ENCODE measurements around the gene ZMYND8. TPM values are rescaled to one million over a fixed set of nuclear protein-coding genes. Genes with fewer than 3 reads are reported as not detected.
"Not testable (repeated sequence)": the region's sequence is repeated elsewhere in the genome, so short reads cannot be mapped to it uniquely, and the experiment has no call there.

The ZMYND8 gene
- total and polyA plus RNA-seq, 5 experiments from 2014 or later, result 8.9 to 67.8 (median 20.4) TPM

- DNase-seq (no peak), ATAC-seq (no peak)
- peaks cover 0 to 9% (median 1%) of the 10 kb centered on the region in 4 donors for H3K4me1 Mint-ChIP-seq
- H3K27ac Mint-ChIP-seq, result no peak overlapping the region
- POLR2A ChIA-PET, result no interaction called here
- H3K9me3 Mint-ChIP-seq, result no peaks in the 10 kb centered on the region
- peaks cover 6 to 29% (median 9%) of the 10 kb centered on the region in 3 donors for H3K36me3 Mint-ChIP-seq
- H3K4me3 Mint-ChIP-seq, result no peak overlapping the region
- H3K27me3 Mint-ChIP-seq, result no peaks in the 10 kb centered on the region
These were observed 146.0 kb downstream of the ZMYND8 start for GRCh38 chr20:47210470-47210869.

GRCh38 chr20:47209982-47210381, 146.5 kb downstream of the ZMYND8 start:
- no peak for DNase-seq
- Mint-ChIP-seq H3K4me3 (no peak overlapping the region), H3K4me1 (peaks cover 0 to 9% (median 1%) of the 10 kb centered on the region in 4 donors), H3K9me3 (no peaks in the 10 kb centered on the region), H3K27ac (no peak overlapping the region), H3K27me3 (no peaks in the 10 kb centered on the region), H3K36me3 (peaks cover 6 to 29% (median 9%) of the 10 kb centered on the region in 3 donors)
- POLR2A ChIA-PET, result no interaction called here
- no peak for ATAC-seq

GRCh38 chr20:47208534-47209174, 147.8 kb downstream of the ZMYND8 start:
- POLR2A ChIA-PET, result no interaction called here
- ATAC-seq (no peak), DNase-seq (no peak)
- Mint-ChIP-seq H3K27ac (peak overlapping the region in 3 of 10 donors; percentile 28 to 83 (median 66)), H3K4me1 (peaks cover 0 to 9% (median 1%) of the 10 kb centered on the region in 4 donors), H3K36me3 (peaks cover 6 to 29% (median 6%) of the 10 kb centered on the region in 3 donors), H3K27me3 (no peaks in the 10 kb centered on the region), H3K4me3 (no peak overlapping the region), H3K9me3 (no peaks in the 10 kb centered on the region)

GRCh38 chr20:47206962-47207641, 149.4 kb downstream of the ZMYND8 start:
- H3K4me1 Mint-ChIP-seq, result peaks cover 0 to 9% (median 1%) of the 10 kb centered on the region in 4 donors

GRCh38 chr20:47206552-47206951, 149.9 kb downstream of the ZMYND8 start:
- H3K4me1 Mint-ChIP-seq, POLR2A ChIA-PET, H3K27me3 Mint-ChIP-seq, ATAC-seq, DNase-seq, H3K9me3 Mint-ChIP-seq, H3K4me3 Mint-ChIP-seq: not testable (repeated sequence)
- Mint-ChIP-seq H3K36me3 (peaks cover 6 to 29% (median 6%) of the 10 kb centered on the region in 3 donors), H3K27ac (peak overlapping the region in 4 of 10 donors; percentile 31 to 78 (median 56))

More at GRCh38 chr20:47206962-47207641, 149.4 kb downstream of the ZMYND8 start:
- ATAC-seq (no peak), DNase-seq (no peak)
- H3K9me3 Mint-ChIP-seq, result no peaks in the 10 kb centered on the region
- H3K36me3 Mint-ChIP-seq, result peaks cover 6 to 29% (median 6%) of the 10 kb centered on the region in 3 donors
- H3K4me3 Mint-ChIP-seq, result no peak overlapping the region
- no peaks in the 10 kb centered on the region for H3K27me3 Mint-ChIP-seq
- POLR2A ChIA-PET, result interaction anchor here (0.6 kb wide), 1 partner anchor 117 kb away, joined by 8 read pairs; no protein-coding TSS in a partner anchor
- H3K27ac Mint-ChIP-seq, result peak overlapping the region in 6 of 10 donors; percentile 8 to 78 (median 42)

GRCh38 chr20:47205577-47206123, 150.8 kb downstream of the ZMYND8 start:
- Mint-ChIP-seq H3K4me1 (peaks cover 0 to 9% (median 1%) of the 10 kb centered on the region in 4 donors), H3K27me3 (no peaks in the 10 kb centered on the region), H3K27ac (peak overlapping the region in 1 of 10 donors; percentile 69), H3K36me3 (peaks cover 6 to 29% (median 6%) of the 10 kb centered on the region in 3 donors), H3K4me3 (no peak overlapping the region), H3K9me3 (no peaks in the 10 kb centered on the region)
- DNase-seq (peak in 3 of 10 donors; percentile 45 to 73 (median 52)), ATAC-seq (peak in 1 of 2 donors; percentile 75)
- POLR2A ChIA-PET, result no interaction called here

GRCh38 chr20:47204850-47205122, 151.7 kb downstream of the ZMYND8 start:
- H3K4me3 Mint-ChIP-seq, DNase-seq, H3K9me3 Mint-ChIP-seq, POLR2A ChIA-PET, H3K4me1 Mint-ChIP-seq, H3K27me3 Mint-ChIP-seq, ATAC-seq: not testable (repeated sequence)
- Mint-ChIP-seq H3K36me3 (peaks cover 3 to 25% (median 5%) of the 10 kb centered on the region in 3 donors), H3K27ac (peak overlapping the region in 1 of 10 donors; percentile 76)

- POLR2A ChIA-PET, result no interaction called here
These were observed 152.3 kb downstream of the ZMYND8 start for GRCh38 chr20:47204008-47204849.

GRCh38 chr20:47202733-47203667, 153.5 kb downstream of the ZMYND8 start:
- ATAC-seq, result no peak

More at GRCh38 chr20:47204008-47204849, 152.3 kb downstream of the ZMYND8 start:
- Mint-ChIP-seq H3K4me1 (peaks cover 0 to 9% (median 1%) of the 10 kb centered on the region in 4 donors), H3K36me3 (peaks cover 0 to 20% (median 0%) of the 10 kb centered on the region in 3 donors), H3K4me3 (no peak overlapping the region), H3K9me3 (no peaks in the 10 kb centered on the region), H3K27ac (peak overlapping the region in 1 of 10 donors; percentile 15), H3K27me3 (no peaks in the 10 kb centered on the region)
- ATAC-seq (no peak), DNase-seq (no peak)

GRCh38 chr20:47201074-47201730, 155.3 kb downstream of the ZMYND8 start:
- ATAC-seq, result no peak
- peaks cover 0 to 1% (median 0%) of the 10 kb centered on the region in 5 donors for H3K27me3 Mint-ChIP-seq
- peaks cover 0 to 13% (median 2%) of the 10 kb centered on the region in 4 donors for H3K4me1 Mint-ChIP-seq
- no peaks in the 10 kb centered on the region for H3K9me3 Mint-ChIP-seq
- DNase-seq, result no peak
- no peaks in the 10 kb centered on the region for H3K36me3 Mint-ChIP-seq
- H3K27ac Mint-ChIP-seq, result no peak overlapping the region
- POLR2A ChIA-PET, result no interaction called here
- no peak overlapping the region for H3K4me3 Mint-ChIP-seq

More at GRCh38 chr20:47202733-47203667, 153.5 kb downstream of the ZMYND8 start:
- H3K4me1 Mint-ChIP-seq, result peaks cover 0 to 9% (median 1%) of the 10 kb centered on the region in 4 donors
- DNase-seq, result no peak
- H3K36me3 Mint-ChIP-seq, result peaks cover 0 to 9% (median 0%) of the 10 kb centered on the region in 3 donors
- POLR2A ChIA-PET, result no interaction called here
- no peaks in the 10 kb centered on the region for H3K9me3 Mint-ChIP-seq
- no peak overlapping the region for H3K4me3 Mint-ChIP-seq
- H3K27ac Mint-ChIP-seq, result no peak overlapping the region
- no peaks in the 10 kb centered on the region for H3K27me3 Mint-ChIP-seq

- Mint-ChIP-seq H3K9me3 (no peaks in the 10 kb centered on the region), H3K27ac (no peak overlapping the region), H3K36me3 (no peaks in the 10 kb centered on the region), H3K4me1 (peaks cover 0 to 7% (median 4%) of the 10 kb centered on the region in 4 donors), H3K27me3 (peaks cover 0 to 9% (median 2%) of the 10 kb centered on the region in 5 donors), H3K4me3 (no peak overlapping the region)
- no peak for ATAC-seq
- POLR2A ChIA-PET, result interaction anchor here (0.7 kb wide), 1 partner anchor 1417 kb away, joined by 4 read pairs; no protein-coding TSS in a partner anchor
- no peak for DNase-seq
These were observed 157.4 kb downstream of the ZMYND8 start for GRCh38 chr20:47198996-47199552.

Measured in naive thymus-derived CD8-positive, alpha-beta T cell (primary cell).